ENCODE data around the gene BRIP1. TPM values are rescaled to one million over a fixed set of nuclear protein-coding genes. Genes with fewer than 3 reads are reported as not detected.

BRIP1 gene
- total and polyA plus RNA-seq, 4 donors = 3.4 to 7.9 (median 6.2) TPM

- no peak for DNase-seq (ENCODE audit: low read depth in 4 of 6, low spot score in 6 of 6)
- H3K36me3 ChIP-seq (ENCODE audit: control insufficient read depth, insufficient read depth, low read length) = no peaks in the 10 kb centered on the region
- no peaks in the 10 kb centered on the region for H3K4me1 ChIP-seq (ENCODE audit: control insufficient read depth, insufficient read depth, low read length)
- no peak overlapping the region for H3K27ac ChIP-seq (ENCODE audit: low read depth, low read length)
- no peak overlapping the region for H3K4me3 ChIP-seq (ENCODE audit: low read depth, low read length)
- no peaks in the 10 kb centered on the region for H3K27me3 ChIP-seq (ENCODE audit: control insufficient read depth, insufficient read depth, low read length)
- WGBS (ENCODE audit: insufficient coverage) = no CpG with 5 or more reads among the region's 3 CpGs
- peaks cover 5% of the 10 kb centered on the region for H3K9me3 ChIP-seq (ENCODE audit: control insufficient read depth, insufficient read depth, low read length)
These were observed 119.1 kb downstream of the BRIP1 start for GRCh38 chr17:61744252-61744651.

GRCh38 chr17:61743766-61744165 is 119.6 kb downstream of the BRIP1 start:
- H3K9me3 ChIP-seq (ENCODE audit: control insufficient read depth, insufficient read depth, low read length) = peaks cover 5% of the 10 kb centered on the region
- H3K27ac ChIP-seq (ENCODE audit: low read depth, low read length) = no peak overlapping the region
- H3K27me3 ChIP-seq (ENCODE audit: control insufficient read depth, insufficient read depth, low read length) = no peaks in the 10 kb centered on the region
- H3K36me3 ChIP-seq (ENCODE audit: control insufficient read depth, insufficient read depth, low read length) = no peaks in the 10 kb centered on the region
- WGBS (ENCODE audit: insufficient coverage) = 100% methylated on average over 1 of the region's 6 CpGs
- no peak overlapping the region for H3K4me3 ChIP-seq (ENCODE audit: low read depth, low read length)
- DNase-seq (ENCODE audit: low read depth in 4 of 6, low spot score in 6 of 6) = no peak
- H3K4me1 ChIP-seq (ENCODE audit: control insufficient read depth, insufficient read depth, low read length) = no peaks in the 10 kb centered on the region

- no peak for DNase-seq (ENCODE audit: low read depth in 4 of 6, low spot score in 6 of 6)
- Histone ChIP-seq H3K27me3 (ENCODE audit: control insufficient read depth, insufficient read depth, low read length) (no peaks in the 10 kb centered on the region), H3K36me3 (ENCODE audit: control insufficient read depth, insufficient read depth, low read length) (no peaks in the 10 kb centered on the region), H3K9me3 (ENCODE audit: control insufficient read depth, insufficient read depth, low read length) (peaks cover 6% of the 10 kb centered on the region), H3K4me1 (ENCODE audit: control insufficient read depth, insufficient read depth, low read length) (no peaks in the 10 kb centered on the region), H3K4me3 (ENCODE audit: low read depth, low read length) (no peak overlapping the region), H3K27ac (ENCODE audit: low read depth, low read length) (no peak overlapping the region)
These were observed 124.3 kb downstream of the BRIP1 start for GRCh38 chr17:61739002-61739401.

GRCh38 chr17:61738249-61738648 is 125.1 kb downstream of the BRIP1 start:
- H3K4me3 ChIP-seq (ENCODE audit: low read depth, low read length) = no peak overlapping the region

GRCh38 chr17:61737820-61738219 is 125.5 kb downstream of the BRIP1 start:
- Histone ChIP-seq H3K27ac (ENCODE audit: low read depth, low read length) (no peak overlapping the region), H3K4me3 (ENCODE audit: low read depth, low read length) (no peak overlapping the region), H3K36me3 (ENCODE audit: control insufficient read depth, insufficient read depth, low read length) (no peaks in the 10 kb centered on the region), H3K4me1 (ENCODE audit: control insufficient read depth, insufficient read depth, low read length) (no peaks in the 10 kb centered on the region), H3K9me3 (ENCODE audit: control insufficient read depth, insufficient read depth, low read length) (peaks cover 6% of the 10 kb centered on the region), H3K27me3 (ENCODE audit: control insufficient read depth, insufficient read depth, low read length) (no peaks in the 10 kb centered on the region)
- DNase-seq (ENCODE audit: low read depth in 4 of 6, low spot score in 6 of 6) = no peak
- no CpG with 5 or more reads among the region's 4 CpGs for WGBS (ENCODE audit: insufficient coverage)

More at GRCh38 chr17:61738249-61738648, 125.1 kb downstream of the BRIP1 start:
- DNase-seq (ENCODE audit: low read depth in 4 of 6, low spot score in 6 of 6) = no peak
- no peaks in the 10 kb centered on the region for H3K27me3 ChIP-seq (ENCODE audit: control insufficient read depth, insufficient read depth, low read length)
- H3K36me3 ChIP-seq (ENCODE audit: control insufficient read depth, insufficient read depth, low read length) = no peaks in the 10 kb centered on the region
- H3K9me3 ChIP-seq (ENCODE audit: control insufficient read depth, insufficient read depth, low read length) = peaks cover 6% of the 10 kb centered on the region
- H3K27ac ChIP-seq (ENCODE audit: low read depth, low read length) = no peak overlapping the region
- no peaks in the 10 kb centered on the region for H3K4me1 ChIP-seq (ENCODE audit: control insufficient read depth, insufficient read depth, low read length)

- H3K4me1 ChIP-seq (ENCODE audit: control insufficient read depth, insufficient read depth, low read length) = no peaks in the 10 kb centered on the region
- DNase-seq (ENCODE audit: low read depth in 4 of 6, low spot score in 6 of 6) = no peak
- no peak overlapping the region for H3K4me3 ChIP-seq (ENCODE audit: low read depth, low read length)
- H3K27ac ChIP-seq (ENCODE audit: low read depth, low read length) = no peak overlapping the region
- peaks cover 2% of the 10 kb centered on the region for H3K9me3 ChIP-seq (ENCODE audit: control insufficient read depth, insufficient read depth, low read length)
- H3K27me3 ChIP-seq (ENCODE audit: control insufficient read depth, insufficient read depth, low read length) = no peaks in the 10 kb centered on the region
- no peaks in the 10 kb centered on the region for H3K36me3 ChIP-seq (ENCODE audit: control insufficient read depth, insufficient read depth, low read length)
These were observed 126.9 kb downstream of the BRIP1 start for GRCh38 chr17:61736438-61736837.

GRCh38 chr17:61735807-61736206 is 127.5 kb downstream of the BRIP1 start:
- Histone ChIP-seq H3K36me3 (ENCODE audit: control insufficient read depth, insufficient read depth, low read length) (no peaks in the 10 kb centered on the region), H3K27ac (ENCODE audit: low read depth, low read length) (no peak overlapping the region), H3K9me3 (ENCODE audit: control insufficient read depth, insufficient read depth, low read length) (peaks cover 2% of the 10 kb centered on the region), H3K4me1 (ENCODE audit: control insufficient read depth, insufficient read depth, low read length) (no peaks in the 10 kb centered on the region), H3K4me3 (ENCODE audit: low read depth, low read length) (no peak overlapping the region), H3K27me3 (ENCODE audit: control insufficient read depth, insufficient read depth, low read length) (no peaks in the 10 kb centered on the region)
- WGBS (ENCODE audit: insufficient coverage) = 100% methylated on average over 1 of the region's 2 CpGs
- no peak for DNase-seq (ENCODE audit: low read depth in 4 of 6, low spot score in 6 of 6)

GRCh38 chr17:61734466-61734865 is 128.9 kb downstream of the BRIP1 start:
- Histone ChIP-seq H3K36me3 (ENCODE audit: control insufficient read depth, insufficient read depth, low read length) (no peaks in the 10 kb centered on the region), H3K27ac (ENCODE audit: low read depth, low read length) (no peak overlapping the region), H3K9me3 (ENCODE audit: control insufficient read depth, insufficient read depth, low read length) (peaks cover 2% of the 10 kb centered on the region), H3K4me3 (ENCODE audit: low read depth, low read length) (no peak overlapping the region), H3K4me1 (ENCODE audit: control insufficient read depth, insufficient read depth, low read length) (no peaks in the 10 kb centered on the region), H3K27me3 (ENCODE audit: control insufficient read depth, insufficient read depth, low read length) (no peaks in the 10 kb centered on the region)
- no peak for DNase-seq (ENCODE audit: low read depth in 4 of 6, low spot score in 6 of 6)

GRCh38 chr17:61734012-61734411 is 129.3 kb downstream of the BRIP1 start:
- DNase-seq (ENCODE audit: low read depth in 4 of 6, low spot score in 6 of 6) = no peak
- Histone ChIP-seq H3K27me3 (ENCODE audit: control insufficient read depth, insufficient read depth, low read length) (no peaks in the 10 kb centered on the region), H3K36me3 (ENCODE audit: control insufficient read depth, insufficient read depth, low read length) (no peaks in the 10 kb centered on the region), H3K4me3 (ENCODE audit: low read depth, low read length) (no peak overlapping the region), H3K9me3 (ENCODE audit: control insufficient read depth, insufficient read depth, low read length) (peaks cover 2% of the 10 kb centered on the region), H3K4me1 (ENCODE audit: control insufficient read depth, insufficient read depth, low read length) (no peaks in the 10 kb centered on the region), H3K27ac (ENCODE audit: low read depth, low read length) (no peak overlapping the region)
- WGBS (ENCODE audit: insufficient coverage) = no CpG with 5 or more reads among the region's 3 CpGs

GRCh38 chr17:61733021-61733420 is 130.3 kb downstream of the BRIP1 start:
- no peaks in the 10 kb centered on the region for H3K27me3 ChIP-seq (ENCODE audit: control insufficient read depth, insufficient read depth, low read length)
- H3K9me3 ChIP-seq (ENCODE audit: control insufficient read depth, insufficient read depth, low read length) = peaks cover 2% of the 10 kb centered on the region
- no CpG with 5 or more reads among the region's 5 CpGs for WGBS (ENCODE audit: insufficient coverage)
- no peak overlapping the region for H3K4me3 ChIP-seq (ENCODE audit: low read depth, low read length)
- no peaks in the 10 kb centered on the region for H3K36me3 ChIP-seq (ENCODE audit: control insufficient read depth, insufficient read depth, low read length)
- no peaks in the 10 kb centered on the region for H3K4me1 ChIP-seq (ENCODE audit: control insufficient read depth, insufficient read depth, low read length)
- no peak overlapping the region for H3K27ac ChIP-seq (ENCODE audit: low read depth, low read length)
- no peak for DNase-seq (ENCODE audit: low read depth in 4 of 6, low spot score in 6 of 6)

GRCh38 chr17:61732169-61732568 is 131.2 kb downstream of the BRIP1 start:
- H3K4me3 ChIP-seq (ENCODE audit: low read depth, low read length) = no peak overlapping the region
- H3K4me1 ChIP-seq (ENCODE audit: control insufficient read depth, insufficient read depth, low read length) = no peaks in the 10 kb centered on the region
- no peaks in the 10 kb centered on the region for H3K36me3 ChIP-seq (ENCODE audit: control insufficient read depth, insufficient read depth, low read length)
- WGBS (ENCODE audit: insufficient coverage) = no CpG with 5 or more reads among the region's 3 CpGs
- H3K27ac ChIP-seq (ENCODE audit: low read depth, low read length) = no peak overlapping the region
- no peaks in the 10 kb centered on the region for H3K27me3 ChIP-seq (ENCODE audit: control insufficient read depth, insufficient read depth, low read length)
- H3K9me3 ChIP-seq (ENCODE audit: control insufficient read depth, insufficient read depth, low read length) = no peaks in the 10 kb centered on the region
- no peak for DNase-seq (ENCODE audit: low read depth in 4 of 6, low spot score in 6 of 6)

Measured in spinal cord (tissue), 10 donors.